Heart right ventricle (tissue), 16 donors: ENCODE results near the gene XPNPEP2. TPM values are rescaled to one million over a fixed set of nuclear protein-coding genes. Genes with fewer than 3 reads are reported as not detected.
A peak's percentile ranks its signal among the peaks of the same experiment; 100 is the strongest.

Source experiments
- ATAC-seq, 8 donors: fragments of 200-7000 bp; cut with Tn5 transposase; one replicate each; pipeline ENCODE4 v1.9.1; 2020; ENCODE audit warnings: mild to moderate bottlenecking in 8 of 8, moderate library complexity in 8 of 8, moderate number of reproducible peaks in 1 of 8
- DNase-seq, 2 donors: peaks; one replicate each; pipeline ENCODE4 v3.0.0-alpha.2; 2020
- H3K27ac ChIP-seq, 10 donors: fragments of 200-600 bp; sonication (generic) in 2 of 10; one replicate each; pipeline versions ENCODE4 v1.5.0 to v1.8.0; 2020 to 2022; ENCODE audit warnings: mild to moderate bottlenecking in 3 of 10
- H3K27me3 ChIP-seq, 7 donors: fragments of 200-600 bp; one replicate each; pipeline ENCODE4 v1.8.0; 2021 to 2022; ENCODE audit warnings: mild to moderate bottlenecking in 2 of 7
- H3K36me3 ChIP-seq, 9 donors: fragments of 200-600 bp; sonication (generic) in 1 of 9; one replicate each; pipeline versions ENCODE4 v1.5.0 to v1.8.0; 2020 to 2022; ENCODE audit warnings: mild to moderate bottlenecking in 2 of 9
- H3K4me1 ChIP-seq, 9 donors: fragments of 200-600 bp; sonication (generic) in 1 of 9; one replicate each; pipeline versions ENCODE4 v1.5.0 to v1.8.0; 2020 to 2022; ENCODE audit warnings: mild to moderate bottlenecking in 4 of 9
- H3K4me3 ChIP-seq, 10 donors: fragments of 200-600 bp; sonication (generic) in 2 of 10; one replicate each; pipeline versions ENCODE4 v1.5.0 to v1.8.0; 2020 to 2022; ENCODE audit warnings: mild to moderate bottlenecking in 7 of 10, moderate library complexity in 2 of 10
- H3K9me3 ChIP-seq, 11 donors: fragments of 200-600 bp in 10 of 11; sonication (generic) in 2 of 11; one replicate each; pipeline versions ENCODE4 v1.5.0 to v1.8.0; 2013 to 2022; ENCODE audit warnings: mild to moderate bottlenecking in 2 of 11, control low read depth in 1 of 11, moderate library complexity in 1 of 11
- CTCF ChIP-seq, 9 donors: fragments of 200-600 bp; sonication (generic) in 2 of 9; IDR thresholded peaks; one replicate each; pipeline versions ENCODE4 v1.5.0 to v1.8.0; 2021 to 2022; ENCODE audit warnings: antibody characterized with exemption in 9 of 9, mild to moderate bottlenecking in 5 of 9, moderate library complexity in 1 of 9
- WGBS, 2 donors: extraction: QIAGEN DNeasy Blood & Tissue Kit; methylation state at CpG; one replicate each; pipeline ENCODE4 v1.1.7; 2013; ENCODE audit warnings: inconsistent platforms in 1 of 2; 5-methylcytosine and 5-hydroxymethylcytosine counted together
- intact Hi-C, 10 donors: fragments of 100-400 bp; cut with DNase I; formaldehyde crosslinking; loops; one replicate each; pipeline versions ENCODE4 v1.11.1 to v1.14.2; 2022
- long read RNA-seq, 3 donors: library from polyadenylated mRNA; unstranded; transcript quantifications; one replicate each; pipeline ENCODE4 v2.0.0, GENCODE V29; 2020 to 2021
- polyA plus RNA-seq, 2 donors: library from polyadenylated mRNA; stranded (reverse); fragments of 200-250 nt; gene quantifications; one replicate each; pipeline ENCODE4 v1.2.3, GENCODE V29; 2013
- total RNA-seq, 10 donors: library from RNA; stranded (reverse); fragmentation: NEBNext Ultra II Directional in 3 of 10; extraction: Animal tissue kit (Norgen Biotek cat#: 25700) in 3 of 10; gene quantifications; one replicate each; pipeline versions ENCODE4 v1.2.1 to v1.2.4, GENCODE V29; 2021 to 2023
- donor health status: Arrhythmogenic right ventricular cardiomyopathy.
- donor health status: ischemic (EF 13 %, LVEDD 7.1; RV severe dilation, severe dysfunction).
- donor health status: healthy with polysubstance abuse.
- donor health status: DM: no; HTN: yes; CAD: no.
- donor health status: DM: no; HTN: no; CAD: no.
- donor health status: ischemic (EF 25% LVEDD 6.9; RV normal size, moderate dysfunction).
- donor health status: ischemic (EF 25% LVEDD 5.7; RV mildly dilated, moderate dysfunction).
- donor health status: healthy.
- donor health status: DM: yes; HTN: yes; CAD: no.
- donor health status: Ischemic cardiomyopathy.
- donor health status: ischemic (EF 35%, LVEDD 5.7; RV mildly dilated, moderate dysfunction).
- donor health status: nonischemic (EF 11% LVEDD 7.7; RV severe dilation, severe dysfunction).
- donor health status: DM: yes; HTN: yes; CAD: no.
- donor health status: PGD.
- donor health status: ischemic (EF 29% LVEDD 5.4; RV normal size, mild dysfunction).
- donor health status: nonischemic (EF 23%, LVEDD 6.1; RV moderate dilation, normal function).

The XPNPEP2 gene
- total RNA-seq (1 to 10 TPM in 1 of 10 donors, under 1 TPM in 9; 0.18 to 2.2 (median 0.52) TPM), polyA plus RNA-seq (under 1 TPM; 0.22 to 0.99 TPM)
- long read RNA-seq, donor 1, partial matches to known transcripts, result 1 of 1 reads
- long read RNA-seq, donor 1, other reads (novel, unspliced or antisense), result 0 of 1 reads
- long read RNA-seq, donor 2, result 0 reads
- long read RNA-seq, donor 3, result 0 reads

GRCh38 chrX:129738466-129739308, at the start of gene XPNPEP2:
Gene XPNPEP2 (plus strand): TSS chrX:129738979. CDS start chrX:129739214, 235 bp downstream.
- intact Hi-C loops, result no loop called here
- no peak within 1 kb of the TSS for H3K4me3 ChIP-seq
- DNase-seq, result peak; percentile 21 to 29

GRCh38 chrX:129689796-129690195, 49.0 kb upstream of the XPNPEP2 start:
- WGBS, 2 donors, result 72 to 91% methylated on average over 5 of the region's 5 CpGs
- Histone ChIP-seq H3K9me3 (no peaks in the 10 kb centered on the region), H3K36me3 (no peaks in the 10 kb centered on the region), H3K4me1 (peaks cover 0 to 24% (median 0%) of the 10 kb centered on the region in 9 donors), H3K4me3 (no peak overlapping the region), H3K27ac (peak overlapping the region in 1 of 10 donors; percentile 31), H3K27me3 (no peaks in the 10 kb centered on the region)
- intact Hi-C loops, result no loop called here
- no peak for ATAC-seq
- DNase-seq, result no peak
- no peak for TF ChIP-seq CTCF (IDR thresholded peaks at IDR 0.05)

More at GRCh38 chrX:129738466-129739308, at the start of gene XPNPEP2:
- 18 to 35% methylated on average over 9 to 13 of the region's 13 CpGs for WGBS, 2 donors
- no peaks in the 10 kb centered on the region for H3K36me3 ChIP-seq
- TF ChIP-seq CTCF (IDR thresholded peaks at IDR 0.05), result no peak
- no peaks in the 10 kb centered on the region for H3K9me3 ChIP-seq
- H3K27ac ChIP-seq, result peak within 1 kb of the TSS in 7 of 10 donors; percentile 3 to 60 (median 5)
- H3K4me1 ChIP-seq, result peaks cover 0 to 26% (median 0%) of the 10 kb centered on the region in 9 donors
- no peaks in the 10 kb centered on the region for H3K27me3 ChIP-seq
- ATAC-seq, result peak; percentile 54 to 85 (median 78)

- Histone ChIP-seq H3K4me1 (peaks cover 0 to 24% (median 0%) of the 10 kb centered on the region in 9 donors), H3K27me3 (no peaks in the 10 kb centered on the region), H3K4me3 (no peak overlapping the region), H3K9me3 (no peaks in the 10 kb centered on the region), H3K27ac (peak overlapping the region in 3 of 10 donors; percentile 9 to 41 (median 37)), H3K36me3 (no peaks in the 10 kb centered on the region)
- intact Hi-C loops, result no loop called here
- 41 to 50% methylated on average over 10 of the region's 10 CpGs for WGBS, 2 donors
- peak; percentile 21 to 40 for DNase-seq
- no peak for TF ChIP-seq CTCF (IDR thresholded peaks at IDR 0.05)
- peak; percentile 55 to 84 (median 71) for ATAC-seq
Measured at GRCh38 chrX:129690435-129690834, 48.3 kb upstream of the XPNPEP2 start.

GRCh38 chrX:129693354-129693753, 45.4 kb upstream of the XPNPEP2 start:
- DNase-seq, result no peak

More at GRCh38 chrX:129693354-129693753, 45.4 kb upstream of the XPNPEP2 start:
- H3K27me3 ChIP-seq, result peaks cover 0 to 6% (median 0%) of the 10 kb centered on the region in 7 donors
- no peaks in the 10 kb centered on the region for H3K36me3 ChIP-seq
- intact Hi-C loops, result no loop called here
- peaks cover 0 to 10% (median 0%) of the 10 kb centered on the region in 9 donors for H3K4me1 ChIP-seq
- no peaks in the 10 kb centered on the region for H3K9me3 ChIP-seq
- WGBS, 2 donors, result 92 to 95% methylated on average over 3 of the region's 3 CpGs
- no peak overlapping the region for H3K4me3 ChIP-seq
- no peak for TF ChIP-seq CTCF (IDR thresholded peaks at IDR 0.05)
- H3K27ac ChIP-seq, result no peak overlapping the region
- no peak for ATAC-seq
